Testis (tissue), 3 donors: ENCODE data around the gene DIAPH3. TPM values are rescaled to one million over a fixed set of nuclear protein-coding genes. Genes with fewer than 3 reads are reported as not detected.

Source experiments
- DNase-seq: peaks from one replicate; pipeline ENCODE4 v3.0.0-alpha.2; 2019
- H3K27ac ChIP-seq, 2 donors: fragments of 200-600 bp; sonication (generic); one replicate each; pipeline ENCODE4 v1.5.1; 2019
- H3K27me3 ChIP-seq: fragments of 200-600 bp; sonication (generic); one replicate; pipeline ENCODE4 v1.5.1; 2019
- H3K36me3 ChIP-seq: fragments of 200-600 bp; sonication (generic); one replicate; pipeline ENCODE4 v1.5.1; 2017; ENCODE audit warnings: low read depth; ENCODE audit errors: missing control alignments
- H3K4me1 ChIP-seq: fragments of 200-600 bp; sonication (generic); one replicate; pipeline ENCODE4 v1.5.1; 2019
- H3K4me3 ChIP-seq, 2 donors: fragments of 200-600 bp; sonication (generic); one replicate each; pipeline ENCODE4 v1.5.1; 2017 to 2019
- H3K9me3 ChIP-seq: fragments of 200-600 bp; sonication (generic); one replicate; pipeline ENCODE4 v1.5.1; 2017
- CTCF ChIP-seq, 3 experiments: fragments of 450-650 bp in 2 of 3; fragments of 200-600 bp in 1 of 3; sonication (generic) in 1 of 3; IDR thresholded peaks; one replicate each; pipeline ENCODE4 v1.5.1; 2016 to 2019; ENCODE audit warnings: antibody characterized with exemption in 3 of 3, mild to moderate bottlenecking in 2 of 3, moderate library complexity in 1 of 3
- POLR2A ChIP-seq: fragments of 450-650 bp; IDR thresholded peaks from one replicate; pipeline ENCODE4 v1.6.1; 2017; ENCODE audit warnings: antibody characterized with exemption, mild to moderate bottlenecking, moderate library complexity
- WGBS, 2 donors: methylation state at CpG; one replicate each; pipeline ENCODE4 v1.1.5; 2018; 5-methylcytosine and 5-hydroxymethylcytosine counted together
- intact Hi-C: fragments of 100-400 bp; cut with DNase I; formaldehyde crosslinking; loops from one replicate; pipeline ENCODE4 v1.15.1; 2023; ENCODE audit warnings: low total_unique reads
- polyA plus RNA-seq: library from polyadenylated mRNA; stranded (reverse); fragments of 350-450 nt; fragmentation: Illumina TruSeq; extraction: RNeasy Lipid Tissue Mini Kit (QIAGEN cat#74804); gene quantifications from one replicate; pipeline ENCODE4 v1.2.3, GENCODE V29; 2014; ENCODE audit warnings: low read depth, low replicate concordance; ENCODE audit not compliant: insufficient read depth
- total RNA-seq, 2 donors: library from RNA; depleted of rRNA; stranded (reverse); fragments of >200 nt; gene quantifications; one replicate each; pipeline ENCODE4 v1.2.3, GENCODE V29; 2016

DIAPH3 gene
- total and polyA plus RNA-seq, 3 donors from 2014 or later, result 12.5 to 30.3 (median 18.7) TPM

DNA sequence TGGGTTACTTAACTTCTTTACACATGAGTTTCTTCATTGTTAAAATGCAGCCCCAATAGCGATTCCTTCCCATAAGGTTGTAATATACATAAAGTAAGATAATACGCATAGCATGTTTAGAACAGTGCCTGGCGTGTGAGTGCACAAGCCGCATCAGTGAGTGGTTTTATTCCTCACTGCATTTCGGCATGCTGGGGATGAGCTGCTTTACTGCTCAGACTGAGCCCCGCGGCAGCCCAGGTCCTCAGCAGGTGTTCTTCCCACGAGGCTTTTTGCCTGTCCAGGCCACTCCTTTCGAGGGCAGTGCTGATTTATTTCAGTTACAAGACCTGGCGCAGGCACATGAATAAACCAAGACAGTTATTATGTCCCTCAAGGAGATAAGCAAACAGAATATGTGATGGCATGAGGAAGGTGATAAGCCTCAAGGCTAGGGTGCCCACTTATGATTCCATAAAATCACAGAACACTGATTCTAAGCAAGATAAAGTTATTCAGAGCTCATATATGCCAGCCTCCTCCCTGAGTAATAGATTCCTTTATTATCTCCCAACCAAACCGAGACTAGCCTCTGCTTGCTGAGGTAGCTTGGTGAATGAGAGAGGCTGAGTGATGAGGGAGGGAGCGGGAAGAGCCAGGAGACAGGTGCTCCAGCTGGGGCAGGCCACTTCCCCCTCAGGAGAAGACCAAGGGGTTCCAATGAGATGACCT, 505.5 kb downstream of the DIAPH3 start:
- no peak for DNase-seq
- Histone ChIP-seq H3K9me3 (no peaks in the 10 kb centered on the region), H3K4me3 (no peak overlapping the region), H3K36me3 (no peaks in the 10 kb centered on the region), H3K27ac (no peak overlapping the region), H3K27me3 (no peaks in the 10 kb centered on the region), H3K4me1 (no peaks in the 10 kb centered on the region)
- WGBS, 2 donors, result 69 to 70% methylated on average over 11 to 12 of the region's 12 CpGs
- no peak for TF ChIP-seq CTCF (IDR thresholded peaks at IDR 0.05)
- TF ChIP-seq POLR2A, result no peak
- intact Hi-C loops, result no loop called here

DNA sequence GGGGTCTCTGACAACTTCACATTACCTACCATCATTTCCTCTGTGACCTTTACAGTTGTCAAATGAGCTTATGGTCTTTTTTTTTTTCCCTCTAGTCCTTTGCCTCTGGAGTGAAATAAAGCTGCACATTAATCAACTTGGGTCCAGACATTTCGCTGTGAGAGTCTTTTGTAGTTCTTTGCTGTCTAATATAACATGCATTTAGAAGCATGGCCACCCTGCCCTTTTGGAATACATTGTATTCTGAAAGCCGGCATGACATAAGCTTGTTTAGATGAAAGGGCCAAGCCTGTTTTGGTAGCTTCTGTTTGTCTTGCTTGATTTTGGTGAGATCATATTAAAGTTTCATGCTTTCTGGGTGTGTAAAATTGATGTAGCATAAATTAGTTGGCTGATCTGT, 509.8 kb downstream of the DIAPH3 start:
- 92 to 95% methylated on average over 2 of the region's 2 CpGs for WGBS, 2 donors
- intact Hi-C loops, result no loop called here

DNA sequence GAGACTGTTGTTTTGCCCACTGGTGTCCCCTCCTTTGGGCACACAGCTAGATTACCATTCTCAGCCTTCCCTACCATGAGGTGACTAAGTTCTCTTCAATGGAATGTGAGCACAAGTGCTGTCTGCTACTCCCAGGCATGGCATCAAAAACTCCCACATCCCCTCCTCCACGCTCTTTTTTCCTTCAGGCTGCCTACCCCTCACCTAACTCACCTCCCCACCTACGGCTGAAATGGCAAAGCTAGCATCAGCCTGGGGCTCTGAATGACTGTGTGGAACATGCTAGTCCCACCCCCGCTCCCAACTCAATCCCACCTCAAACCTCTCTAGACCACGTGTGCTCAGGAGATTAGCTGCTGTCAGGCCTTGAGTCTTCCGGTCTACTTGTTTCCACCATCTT, 512.2 kb downstream of the DIAPH3 start:
- DNase-seq, result no peak
- H3K9me3 ChIP-seq, result no peaks in the 10 kb centered on the region
- intact Hi-C loops, result no loop called here
- H3K36me3 ChIP-seq, result no peaks in the 10 kb centered on the region
- H3K27ac ChIP-seq, result no peak overlapping the region
- no peaks in the 10 kb centered on the region for H3K27me3 ChIP-seq
- no peak overlapping the region for H3K4me3 ChIP-seq
- 84 to 87% methylated on average over 5 of the region's 5 CpGs for WGBS, 2 donors
- no peaks in the 10 kb centered on the region for H3K4me1 ChIP-seq
- TF ChIP-seq POLR2A (no peak), CTCF (IDR thresholded peaks at IDR 0.05) (no peak)

More for the DNA sequence above, 509.8 kb downstream of the DIAPH3 start:
- H3K27ac ChIP-seq, result no peak overlapping the region
- no peak for DNase-seq
- TF ChIP-seq CTCF (IDR thresholded peaks at IDR 0.05) (no peak), POLR2A (no peak)
- H3K27me3 ChIP-seq, result no peaks in the 10 kb centered on the region
- no peaks in the 10 kb centered on the region for H3K36me3 ChIP-seq
- H3K4me1 ChIP-seq, result no peaks in the 10 kb centered on the region
- no peaks in the 10 kb centered on the region for H3K9me3 ChIP-seq
- H3K4me3 ChIP-seq, result no peak overlapping the region

DNA sequence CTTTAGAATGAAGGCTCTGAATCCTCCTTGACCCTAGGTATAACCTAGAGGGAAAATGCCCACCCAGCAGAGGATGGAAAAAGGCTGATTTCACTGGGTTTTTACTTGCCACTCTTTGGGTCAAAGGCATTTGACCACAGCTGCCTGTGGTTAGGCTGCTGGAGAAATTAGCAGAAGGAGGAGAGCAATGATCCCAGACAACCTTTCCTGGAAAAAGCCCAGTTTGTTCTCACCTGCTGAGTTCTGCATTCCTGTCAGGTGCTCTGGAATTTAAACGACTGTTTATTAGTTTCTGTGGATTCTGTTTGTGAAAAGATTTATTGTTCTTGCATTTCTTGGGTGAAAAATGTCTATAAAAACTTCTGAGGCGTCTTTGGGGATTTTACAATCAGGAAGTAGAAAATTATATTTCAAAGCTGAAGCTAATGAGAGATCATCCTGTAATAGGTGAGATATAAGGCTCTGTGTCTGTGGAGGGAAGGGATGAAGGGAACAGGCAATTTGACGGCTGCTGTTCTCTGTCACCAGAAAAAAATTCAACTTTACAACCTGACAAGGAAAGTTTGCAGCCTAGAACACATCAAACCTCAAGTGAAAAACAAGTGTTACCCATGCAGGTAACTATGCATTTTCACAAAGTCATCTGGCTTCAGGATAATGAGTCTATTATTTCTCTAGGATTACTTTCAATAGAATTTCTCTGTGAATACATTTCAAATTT, 519.7 kb downstream of the DIAPH3 start:
- no peak for DNase-seq
- no peak overlapping the region for H3K4me3 ChIP-seq
- no peaks in the 10 kb centered on the region for H3K4me1 ChIP-seq
- H3K36me3 ChIP-seq, result no peaks in the 10 kb centered on the region
- no peaks in the 10 kb centered on the region for H3K9me3 ChIP-seq
- intact Hi-C loops, result no loop called here
- H3K27me3 ChIP-seq, result no peaks in the 10 kb centered on the region
- H3K27ac ChIP-seq, result no peak overlapping the region
- WGBS, 2 donors, result 24 to 48% methylated on average over 3 of the region's 3 CpGs
- TF ChIP-seq CTCF (IDR thresholded peaks at IDR 0.05) (no peak), POLR2A (no peak)
